Ovary (tissue), 9 donors: ENCODE results near the gene CDC42EP4. TPM values are rescaled to one million over a fixed set of nuclear protein-coding genes. Genes with fewer than 3 reads are reported as not detected.

Source experiments
- DNase-seq, 5 donors: peaks; one replicate each; pipeline ENCODE4 v3.0.0-alpha.2; 2019 to 2020
- H3K27ac ChIP-seq, 2 donors: fragments of 200-600 bp; one replicate each; pipeline versions ENCODE4 v1.5.1 to v1.8.0; 2019 to 2022
- H3K27me3 ChIP-seq: fragments of 200-600 bp; one replicate; pipeline ENCODE4 v1.8.0; 2022
- H3K36me3 ChIP-seq: fragments of 200-600 bp; sonication (generic); one replicate; pipeline ENCODE4 v1.5.1; 2019
- H3K4me1 ChIP-seq: one replicate; pipeline ENCODE4 v1.8.1; 2013; ENCODE audit warnings: mild to moderate bottlenecking, moderate library complexity; ENCODE audit not compliant: insufficient read depth
- H3K4me3 ChIP-seq: fragments of 200-600 bp; sonication (generic); one replicate; pipeline ENCODE4 v1.5.1; 2017
- H3K9me3 ChIP-seq, 2 donors: fragments of 200-600 bp in 1 of 2; sonication (generic) in 1 of 2; one replicate each; pipeline versions ENCODE4 v1.5.1 to v1.8.1; 2013 to 2019; ENCODE audit warnings: mild to moderate bottlenecking in 1 of 2, moderate library complexity in 1 of 2
- EP300 ChIP-seq: sonication (generic); formaldehyde crosslinking; IDR thresholded peaks from one replicate; pipeline ENCODE4 v1.6.1; 2017; ENCODE audit warnings: antibody characterized with exemption
- POLR2A ChIP-seq: fragments of 450-650 bp; IDR thresholded peaks from one replicate; pipeline ENCODE4 v1.6.1; 2017; ENCODE audit warnings: antibody characterized with exemption, mild to moderate bottlenecking, moderate library complexity
- whole genome bisulfite sequencing, 3 donors: extraction: QIAGEN DNeasy Blood & Tissue Kit in 1 of 3; methylation state at CpG; one replicate each; pipeline versions ENCODE4 v1.1.5 to v1.1.7; 2013 to 2017; 5-methylcytosine and 5-hydroxymethylcytosine counted together
- intact Hi-C, 4 donors: fragments of 100-400 bp; cut with DNase I; formaldehyde crosslinking; loops; one replicate each; pipeline versions ENCODE4 v1.11.0 to v1.15.1; 2022 to 2023
- polyA plus RNA-seq, 2 donors: library from polyadenylated mRNA; stranded (reverse); fragments of 200-250 nt in 1 of 2; fragments of 350-450 nt in 1 of 2; fragmentation: Illumina TruSeq in 1 of 2; extraction: RNeasy Lipid Tissue Mini Kit (QIAGEN cat#74804) in 1 of 2; gene quantifications; one replicate each; pipeline ENCODE4 v1.2.3, GENCODE V29; 2013 to 2014
- total RNA-seq, 7 donors: library from RNA; depleted of rRNA in 2 of 7; stranded (reverse); fragments of >200 nt in 2 of 7; fragmentation: NEBNext Ultra II Directional in 3 of 7; extraction: Animal tissue kit (Norgen Biotek cat#: 25700) in 3 of 7; gene quantifications; one replicate each; pipeline versions ENCODE4 v1.1.0 to v1.2.4, GENCODE V29; 2016 to 2023
- TF ChIP-seq, protein P1 (sequence below), 3 donors: fragments of 450-650 bp in 2 of 3; fragments of 200-600 bp in 1 of 3; IDR thresholded peaks; one replicate each; pipeline versions ENCODE4 v1.5.1 to v1.8.0; 2016 to 2022; ENCODE audit warnings: antibody characterized with exemption in 3 of 3, mild to moderate bottlenecking in 1 of 3
- donor health status: DM: no; HTN: no; CAD: no; lungs with moderate emphysema.
- donor health status: DM: no; HTN: no; CAD: no.
- donor health status: Bipolar disorder and iron deficiency.
- donor health status: DM: yes; HTN: yes; CAD: no.
- donor health status: DM: no; HTN: no; CAD: no.
- donor health status: DM: yes; HTN: yes; CAD: no.

The CDC42EP4 gene
- total and polyA plus RNA-seq, 9 donors, result 59.0 to 171 (median 106) TPM

DNA sequence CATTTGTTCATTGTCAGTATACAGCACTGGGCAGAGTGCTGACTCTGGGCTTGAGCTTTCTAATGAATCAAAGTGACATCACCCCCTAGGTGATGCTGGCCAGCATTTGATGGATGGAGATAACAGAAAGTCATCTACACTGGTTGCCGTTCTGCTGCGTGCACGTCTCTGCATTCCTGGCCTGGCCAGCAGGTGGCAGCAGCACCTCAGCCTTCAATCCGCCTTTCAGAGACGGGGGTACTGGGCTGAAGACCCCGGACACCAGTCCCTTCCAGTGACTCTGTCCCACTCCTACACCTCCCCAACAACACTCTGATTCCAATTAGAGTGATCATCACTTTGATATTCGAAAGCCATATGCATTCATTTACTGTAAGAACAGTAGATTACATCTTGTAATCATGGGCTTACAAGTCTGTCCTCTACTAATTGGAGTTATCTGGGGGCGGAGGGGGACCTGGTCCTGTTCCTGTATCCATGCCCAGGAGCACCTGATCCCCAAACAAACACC lies 56.1 kb downstream of the CDC42EP4 start:
- Histone ChIP-seq H3K27me3 (no peaks in the 10 kb centered on the region), H3K4me1 (peaks cover 3% of the 10 kb centered on the region), H3K4me3 (no peak overlapping the region), H3K9me3 (no peaks in the 10 kb centered on the region), H3K27ac (no peak overlapping the region), H3K36me3 (no peaks in the 10 kb centered on the region)
- 1 to 4% (median 3%) methylated on average over 8 of the region's 8 CpGs for WGBS, 3 donors
- DNase-seq, result peak; percentile 37 to 77 (median 64)
- intact Hi-C loops, result loop anchor here (2.0 kb wide), 3 partner anchors 113 to 117 kb away; no protein-coding TSS in a partner anchor
- TF ChIP-seq, protein P1, sequence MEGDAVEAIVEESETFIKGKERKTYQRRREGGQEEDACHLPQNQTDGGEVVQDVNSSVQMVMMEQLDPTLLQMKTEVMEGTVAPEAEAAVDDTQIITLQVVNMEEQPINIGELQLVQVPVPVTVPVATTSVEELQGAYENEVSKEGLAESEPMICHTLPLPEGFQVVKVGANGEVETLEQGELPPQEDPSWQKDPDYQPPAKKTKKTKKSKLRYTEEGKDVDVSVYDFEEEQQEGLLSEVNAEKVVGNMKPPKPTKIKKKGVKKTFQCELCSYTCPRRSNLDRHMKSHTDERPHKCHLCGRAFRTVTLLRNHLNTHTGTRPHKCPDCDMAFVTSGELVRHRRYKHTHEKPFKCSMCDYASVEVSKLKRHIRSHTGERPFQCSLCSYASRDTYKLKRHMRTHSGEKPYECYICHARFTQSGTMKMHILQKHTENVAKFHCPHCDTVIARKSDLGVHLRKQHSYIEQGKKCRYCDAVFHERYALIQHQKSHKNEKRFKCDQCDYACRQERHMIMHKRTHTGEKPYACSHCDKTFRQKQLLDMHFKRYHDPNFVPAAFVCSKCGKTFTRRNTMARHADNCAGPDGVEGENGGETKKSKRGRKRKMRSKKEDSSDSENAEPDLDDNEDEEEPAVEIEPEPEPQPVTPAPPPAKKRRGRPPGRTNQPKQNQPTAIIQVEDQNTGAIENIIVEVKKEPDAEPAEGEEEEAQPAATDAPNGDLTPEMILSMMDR (IDR thresholded peaks at IDR 0.05), result peak; percentile 93 to 99 (median 97)
- TF ChIP-seq EP300 (no peak), POLR2A (no peak)

DNA sequence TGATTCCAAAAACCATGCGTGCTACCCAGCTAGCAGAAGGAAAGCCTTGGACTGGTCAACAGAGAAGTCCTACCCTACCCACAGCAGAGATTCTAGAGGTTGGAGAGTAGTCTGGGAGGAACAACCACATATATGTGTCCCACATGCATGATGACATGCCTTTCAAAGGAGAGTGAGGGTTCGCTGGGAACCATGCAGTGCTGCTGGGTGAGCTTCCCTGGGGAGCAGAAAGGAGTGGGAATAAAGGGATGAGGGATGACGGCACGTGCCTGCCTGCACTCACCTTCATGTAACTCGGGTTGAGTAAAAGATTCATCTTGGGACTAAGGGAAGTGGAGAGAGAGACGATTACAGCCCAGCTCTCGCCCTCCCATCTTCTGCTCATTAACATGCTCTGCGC lies 59.9 kb downstream of the CDC42EP4 start:
- Histone ChIP-seq H3K4me3 (no peak overlapping the region), H3K27ac (no peak overlapping the region), H3K27me3 (no peaks in the 10 kb centered on the region), H3K36me3 (no peaks in the 10 kb centered on the region), H3K4me1 (peaks cover 2% of the 10 kb centered on the region), H3K9me3 (no peaks in the 10 kb centered on the region)
- intact Hi-C loops, result loop anchor here in 1 of 4 donors (2.0 kb wide), 1 partner anchor 115 kb away; no protein-coding TSS in a partner anchor
- DNase-seq, result no peak
- TF ChIP-seq, protein P1 (IDR thresholded peaks at IDR 0.05), result no peak
- no peak for TF ChIP-seq POLR2A
- no peak for TF ChIP-seq EP300
- 74 to 81% (median 76%) methylated on average over 8 of the region's 8 CpGs for WGBS, 3 donors

DNA sequence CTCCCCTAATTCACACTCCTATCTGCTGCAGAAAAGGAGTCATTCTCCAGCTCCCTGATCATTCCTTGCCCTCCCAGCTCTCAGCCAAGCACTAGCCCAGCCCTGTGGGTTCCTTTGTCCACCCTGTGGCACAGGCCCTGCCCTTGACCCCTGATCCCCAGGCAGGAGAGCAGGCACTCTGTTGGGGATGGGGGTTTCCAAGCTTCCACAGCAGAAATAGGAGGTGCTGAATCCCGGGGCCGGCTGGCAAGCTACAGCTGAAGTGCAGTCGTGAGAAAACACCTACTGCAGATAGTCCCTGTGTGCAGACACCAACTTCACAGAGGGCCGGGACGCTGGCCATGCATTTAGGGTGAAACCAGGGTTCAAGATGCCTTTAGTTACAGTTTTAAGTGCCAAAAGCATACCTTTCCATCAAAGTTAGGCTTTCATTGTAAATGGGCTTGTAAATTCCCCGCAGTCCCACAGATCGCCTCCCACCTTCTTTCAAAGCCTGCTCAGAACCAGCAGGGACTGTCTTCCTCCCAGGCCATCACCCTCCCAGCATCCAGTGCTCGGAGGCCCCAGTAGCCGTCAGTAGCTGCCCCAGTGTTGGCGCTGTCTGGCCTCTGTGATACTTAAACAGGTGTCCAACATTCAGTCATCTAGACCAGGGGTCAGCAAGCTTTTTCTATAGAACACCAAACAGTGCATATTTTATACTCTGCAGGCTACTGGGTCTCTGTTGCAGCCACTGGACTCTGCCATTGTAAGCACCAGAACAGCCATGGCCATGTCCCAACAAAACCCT lies 60.8 kb downstream of the CDC42EP4 start:
- Histone ChIP-seq H3K4me1 (no peaks in the 10 kb centered on the region), H3K9me3 (no peaks in the 10 kb centered on the region), H3K4me3 (no peak overlapping the region), H3K27me3 (no peaks in the 10 kb centered on the region), H3K36me3 (no peaks in the 10 kb centered on the region), H3K27ac (no peak overlapping the region)
- intact Hi-C loops, result loop anchor here in 1 of 4 donors (2.0 kb wide), 1 partner anchor 116 kb away; no protein-coding TSS in a partner anchor
- DNase-seq, result no peak
- WGBS, 3 donors, result 51 to 57% (median 55%) methylated on average over 10 of the region's 10 CpGs
- TF ChIP-seq POLR2A (no peak), EP300 (no peak)
- TF ChIP-seq, protein P1 (IDR thresholded peaks at IDR 0.05), result no peak

DNA sequence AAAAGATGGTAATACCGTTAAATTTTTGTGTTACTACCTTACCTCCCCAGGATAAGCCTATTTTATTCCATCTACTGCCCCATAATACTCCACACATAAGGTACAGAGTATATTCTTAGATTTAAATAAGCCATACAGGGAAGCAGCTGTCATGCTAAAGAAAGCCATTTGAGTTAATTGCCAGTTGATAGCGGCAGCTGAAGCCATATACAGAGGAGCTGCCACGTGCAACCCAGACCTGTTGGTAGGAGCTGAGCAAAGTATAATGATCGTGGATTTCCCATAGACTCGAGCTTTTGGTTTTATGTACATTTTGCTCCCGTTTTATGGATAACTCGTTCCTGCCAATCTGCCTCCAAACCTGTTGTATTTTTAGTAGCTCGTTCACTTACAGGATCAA lies 62.1 kb downstream of the CDC42EP4 start:
- WGBS, 3 donors, result 69 to 81% (median 78%) methylated on average over 8 of the region's 8 CpGs
- H3K36me3 ChIP-seq, result no peaks in the 10 kb centered on the region
- no peaks in the 10 kb centered on the region for H3K9me3 ChIP-seq
- TF ChIP-seq POLR2A (no peak), EP300 (no peak)
- TF ChIP-seq, protein P1 (IDR thresholded peaks at IDR 0.05), result no peak
- no peak for DNase-seq
- H3K27ac ChIP-seq, result no peak overlapping the region
- H3K4me1 ChIP-seq, result no peaks in the 10 kb centered on the region
- no peaks in the 10 kb centered on the region for H3K27me3 ChIP-seq
- no peak overlapping the region for H3K4me3 ChIP-seq
- intact Hi-C loops, result loop anchor here in 2 of 4 donors (2.0 to 10.0 kb wide), 2 partner anchors 117 to 525 kb away; no protein-coding TSS in a partner anchor
